Inferior parietal cortex (tissue), 1 donor: ENCODE data around the gene CNKSR3.

ENCODE experiments used
- DNase-seq: peaks from one replicate; pipeline ENCODE4 v3.0.0-alpha.2; 2016; ENCODE audit errors: extremely low spot score

The CNKSR3 gene

GRCh38 chr6:154414021-154414813, 96.3 kb downstream of the CNKSR3 start:
- DNase-seq: no peak

- DNase-seq: no peak
These were observed 98.2 kb downstream of the CNKSR3 start for GRCh38 chr6:154412106-154412820.

DNA sequence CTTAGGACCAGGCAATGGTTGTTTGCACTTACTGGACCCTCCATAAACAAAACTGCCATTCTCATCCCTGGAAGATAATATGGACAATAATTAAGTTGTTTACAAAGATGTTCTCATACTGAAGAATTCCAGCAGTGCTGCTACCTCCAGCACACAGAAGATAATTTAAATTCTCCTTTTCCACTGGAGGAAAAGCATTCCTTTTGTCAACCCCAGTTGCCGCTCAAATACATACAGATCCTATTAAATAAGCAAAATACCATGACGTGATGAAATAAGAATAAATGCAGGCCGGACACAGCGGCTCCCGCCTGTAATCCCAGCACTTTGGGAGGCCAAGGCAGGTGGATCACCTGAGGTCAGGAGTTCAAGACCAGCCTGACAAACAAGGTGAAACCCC, 99.4 kb downstream of the CNKSR3 start:
- DNase-seq: no peak

- no peak for DNase-seq
These were observed 99.8 kb downstream of the CNKSR3 start for GRCh38 chr6:154410619-154411072.

GRCh38 chr6:154408891-154409500, 101.5 kb downstream of the CNKSR3 start:
- DNase-seq: peak; percentile 52

GRCh38 chr6:154407440-154407839, 103.0 kb downstream of the CNKSR3 start:
- no peak for DNase-seq

- DNase-seq: no peak
These were observed 103.6 kb downstream of the CNKSR3 start for GRCh38 chr6:154406869-154407268.

GRCh38 chr6:154406301-154406700, 104.2 kb downstream of the CNKSR3 start:
- no peak for DNase-seq

DNA sequence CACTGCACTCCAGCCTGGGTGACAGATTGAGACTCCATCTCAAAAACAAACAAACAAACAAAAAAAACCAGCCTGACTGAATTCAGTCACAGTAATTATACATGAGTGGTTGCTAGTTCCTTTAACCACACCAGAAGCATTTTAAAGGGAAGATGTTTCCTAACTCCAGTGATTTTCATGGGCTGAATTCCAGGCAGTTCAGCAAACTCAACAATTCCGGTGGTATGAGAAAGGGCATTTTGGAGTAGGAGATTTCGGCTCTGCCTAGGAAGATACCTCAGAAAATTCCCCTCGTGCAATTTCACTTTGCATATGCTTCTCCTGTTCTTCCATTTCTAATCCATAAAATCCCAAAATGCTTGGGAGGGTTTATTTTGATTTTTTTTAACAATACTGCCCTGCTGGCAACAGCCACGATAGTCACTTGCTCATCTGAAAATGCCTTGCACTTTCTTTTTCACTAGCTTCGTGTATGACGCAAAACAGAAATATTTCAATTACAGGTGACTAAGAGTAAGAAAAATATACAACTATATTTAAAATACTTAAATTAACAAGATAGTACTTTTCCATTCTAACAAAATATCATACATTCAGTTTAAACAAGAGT, 105.6 kb downstream of the CNKSR3 start:
- no peak for DNase-seq

DNA sequence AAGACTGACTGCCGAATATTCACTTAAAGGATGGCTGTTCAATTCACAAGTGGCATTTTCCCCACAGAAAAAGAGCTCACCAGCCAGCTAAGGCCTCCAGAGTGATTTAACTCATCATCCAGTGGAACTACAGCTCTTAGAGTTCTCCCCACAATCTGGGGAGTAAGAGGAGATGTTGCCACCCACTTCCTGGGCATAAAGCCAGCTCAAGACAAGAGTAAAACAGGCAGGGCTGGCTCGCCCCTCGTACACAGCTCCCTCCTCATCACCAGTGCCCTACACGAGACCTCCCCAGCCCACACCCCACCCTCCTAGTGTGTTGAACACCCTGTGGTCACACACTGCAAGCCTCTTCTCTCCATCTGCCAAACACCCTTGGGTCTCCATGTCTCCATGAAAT, 106.7 kb downstream of the CNKSR3 start:
- no peak for DNase-seq

GRCh38 chr6:154402081-154402780, 108.3 kb downstream of the CNKSR3 start:
- DNase-seq: no peak

GRCh38 chr6:154399097-154399496, 111.4 kb downstream of the CNKSR3 start:
- no peak for DNase-seq

DNA sequence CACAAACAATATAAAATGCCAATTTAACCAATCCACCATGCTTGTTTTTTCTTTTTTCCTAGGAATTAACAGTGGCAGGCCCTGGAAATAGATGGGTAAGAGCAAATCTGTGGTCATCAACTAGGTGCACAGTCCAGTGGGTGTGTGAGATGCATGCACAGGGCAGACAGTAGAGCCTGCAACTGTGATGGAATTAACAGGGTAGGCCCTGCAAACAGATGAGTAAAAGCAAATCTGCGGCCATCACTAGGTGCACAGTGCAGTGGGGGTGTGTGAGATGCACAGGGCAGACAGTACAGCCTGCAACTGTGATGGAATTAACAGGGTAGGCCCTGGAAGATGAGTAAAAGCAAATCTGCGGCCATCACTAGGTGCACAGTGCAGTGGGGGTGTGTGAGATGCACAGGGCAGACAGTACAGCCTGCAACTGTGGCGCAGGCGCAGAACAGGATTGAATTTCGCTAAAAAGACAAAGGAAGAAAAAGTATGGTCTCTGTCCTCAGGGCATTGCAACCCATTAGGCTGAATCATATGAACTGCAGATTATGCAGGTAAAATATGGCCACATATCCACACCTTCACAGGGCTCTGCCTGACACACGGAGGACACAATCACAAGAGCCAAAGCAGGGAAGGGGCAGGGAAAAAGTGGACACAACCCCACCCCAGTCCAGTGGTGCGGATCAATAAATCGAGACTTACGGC, 112.8 kb downstream of the CNKSR3 start:
- no peak for DNase-seq

- no peak for DNase-seq
These were observed 114.6 kb downstream of the CNKSR3 start for GRCh38 chr6:154395878-154396277.

DNA sequence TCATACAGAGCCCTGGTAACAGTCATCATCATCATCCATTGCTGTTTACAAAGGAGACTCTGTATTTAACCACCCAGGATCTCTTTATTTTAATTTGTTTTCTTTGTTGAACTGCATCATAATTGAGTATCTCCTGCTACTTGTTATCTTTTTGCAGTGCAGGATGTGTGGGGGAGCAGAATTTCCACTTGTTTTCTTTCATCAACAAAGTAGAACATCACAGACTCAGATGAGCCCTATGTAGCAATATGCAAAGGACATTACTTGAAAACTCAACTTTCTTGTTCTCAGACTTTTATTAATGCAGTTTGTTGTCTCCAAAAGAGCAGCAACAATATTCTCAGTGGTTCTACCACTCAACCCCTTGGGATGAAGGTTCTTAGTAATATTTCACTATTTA, 115.2 kb downstream of the CNKSR3 start:
- no peak for DNase-seq

GRCh38 chr6:154394571-154394970, 115.9 kb downstream of the CNKSR3 start:
- no peak for DNase-seq

GRCh38 chr6:154390034-154390433, 120.5 kb downstream of the CNKSR3 start:
- DNase-seq: no peak

DNA sequence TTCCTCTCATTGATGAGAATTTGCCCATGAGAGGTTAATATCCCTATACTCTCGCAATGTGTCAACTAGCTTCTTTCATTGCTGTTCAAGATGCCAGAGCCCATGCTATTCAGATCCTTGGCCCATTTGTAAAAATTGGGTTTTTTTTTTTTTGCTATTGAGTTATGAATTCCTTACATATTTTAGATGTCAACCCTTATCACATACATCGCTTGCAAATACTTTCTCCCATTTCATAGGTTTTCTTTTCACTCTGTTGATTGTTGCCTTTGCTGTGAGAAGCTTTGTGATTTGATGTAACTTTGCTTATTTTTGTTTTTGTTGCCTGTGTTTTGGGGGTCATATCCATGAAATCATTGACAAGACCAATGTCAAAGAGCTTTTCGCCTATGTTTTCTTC, 121.7 kb downstream of the CNKSR3 start:
- no peak for DNase-seq

GRCh38 chr6:154386848-154387717, 123.4 kb downstream of the CNKSR3 start:
- no peak for DNase-seq

GRCh38 chr6:154384191-154384590, 126.3 kb downstream of the CNKSR3 start:
- DNase-seq: no peak
